Skeletal muscle tissue (tissue), 4 donors: ENCODE data around the gene OR1B1. TPM values are rescaled to one million over a fixed set of nuclear protein-coding genes. Genes with fewer than 3 reads are reported as not detected.
"Not testable (repeated sequence)": the region's sequence is repeated elsewhere in the genome, so short reads cannot be mapped to it uniquely, and the experiment has no call there.

Experiments used
- H3K27ac ChIP-seq: one replicate; pipeline ENCODE4 v1.7.0; 2013; ENCODE audit warnings: mild to moderate bottlenecking, low read depth, low read length, inconsistent platforms
- H3K27me3 ChIP-seq, 3 donors: one replicate each; pipeline ENCODE4 v1.7.0; 2013; ENCODE audit warnings: low read length in 3 of 3; ENCODE audit not compliant: control insufficient read depth in 3 of 3, insufficient read depth in 3 of 3
- H3K36me3 ChIP-seq, 3 donors: one replicate each; pipeline ENCODE4 v1.7.0; 2013; ENCODE audit warnings: low read length in 3 of 3; ENCODE audit not compliant: control insufficient read depth in 3 of 3, insufficient read depth in 3 of 3
- H3K4me1 ChIP-seq, 3 donors: one replicate each; pipeline ENCODE4 v1.7.0; 2013; ENCODE audit warnings: low read length in 3 of 3, mild to moderate bottlenecking in 3 of 3; ENCODE audit not compliant: control insufficient read depth in 3 of 3, insufficient read depth in 3 of 3
- H3K4me3 ChIP-seq, 3 donors: one replicate each; pipeline ENCODE4 v1.7.0; 2013; ENCODE audit warnings: low read length in 3 of 3
- H3K9ac ChIP-seq, 3 donors: one replicate each; pipeline ENCODE4 v1.7.0; 2013; ENCODE audit warnings: low read length in 3 of 3, mild to moderate bottlenecking in 3 of 3, moderate library complexity in 2 of 3, low read depth in 1 of 3
- H3K9me3 ChIP-seq, 3 donors: one replicate each; pipeline ENCODE4 v1.7.0; 2013; ENCODE audit warnings: low read length in 3 of 3; ENCODE audit not compliant: control insufficient read depth in 3 of 3
- total RNA-seq: library from RNA; depleted of rRNA; stranded (reverse); fragments of >200 nt; gene quantifications from one replicate; pipeline ENCODE4 v1.2.3, GENCODE V29; 2014
- donor health status: Osteomylitis.

Gene OR1B1
- total RNA-seq, 1 donor from 2014 or later = 0.52 TPM

DNA sequence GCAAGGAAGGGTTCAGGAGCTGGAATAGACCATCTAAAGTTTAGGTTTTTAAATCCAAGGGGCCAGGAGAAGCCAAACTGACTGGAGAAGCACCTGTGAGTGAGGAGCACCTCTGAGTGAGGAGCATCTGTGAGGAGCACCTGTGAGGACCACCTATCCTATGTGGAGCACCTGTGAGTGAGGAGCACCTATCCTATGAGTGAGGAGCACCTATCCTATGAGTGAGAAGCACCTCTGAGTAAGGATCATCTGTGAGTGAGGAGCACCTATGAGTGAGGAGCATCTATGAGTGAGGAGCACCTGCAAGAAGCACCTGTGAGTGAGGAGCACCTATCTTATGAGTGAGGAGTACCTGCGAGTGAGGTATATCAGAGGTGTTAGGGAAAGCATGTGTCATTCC, 50.8 kb downstream of the OR1B1 start:
- no peak overlapping the region for H3K27ac ChIP-seq
- H3K4me1 ChIP-seq = no peaks in the 10 kb centered on the region
- H3K4me3 ChIP-seq = no peak overlapping the region
- no peaks in the 10 kb centered on the region for H3K9me3 ChIP-seq
- no peaks in the 10 kb centered on the region for H3K36me3 ChIP-seq
- H3K9ac ChIP-seq = no peak overlapping the region
- H3K27me3 ChIP-seq = no peaks in the 10 kb centered on the region

DNA sequence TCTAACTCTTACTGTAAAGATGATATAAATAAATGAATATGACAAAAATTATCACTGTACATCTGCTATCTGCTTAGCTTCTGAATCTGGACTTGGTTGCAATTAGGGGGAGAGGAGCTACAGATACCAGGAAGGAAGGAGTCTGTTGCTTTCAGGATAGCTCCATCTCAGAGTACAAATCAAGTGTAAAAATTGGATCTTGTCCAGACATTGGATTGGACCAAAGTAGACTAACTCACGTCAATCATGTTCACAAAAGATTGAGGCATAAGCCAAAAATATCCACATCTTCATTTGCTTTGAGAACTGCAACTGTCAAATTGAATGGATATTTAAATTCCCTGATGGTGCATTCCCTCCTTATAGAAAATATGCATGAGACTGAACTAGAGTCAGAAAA, 51.7 kb downstream of the OR1B1 start:
- Histone ChIP-seq H3K9ac (no peak overlapping the region), H3K36me3 (no peaks in the 10 kb centered on the region), H3K4me3 (no peak overlapping the region), H3K27ac (no peak overlapping the region), H3K9me3 (no peaks in the 10 kb centered on the region), H3K27me3 (no peaks in the 10 kb centered on the region), H3K4me1 (no peaks in the 10 kb centered on the region)

GRCh38 chr9:122583284-122583683, 74.1 kb downstream of the OR1B1 start, which contains the start of gene OR1L8:
TSS of gene OR1L8 (minus strand) at chr9:122583384. CDS start at chr9:122568477, 14,907 bp downstream.
- H3K27ac ChIP-seq, H3K9me3 ChIP-seq: not testable (repeated sequence)

DNA sequence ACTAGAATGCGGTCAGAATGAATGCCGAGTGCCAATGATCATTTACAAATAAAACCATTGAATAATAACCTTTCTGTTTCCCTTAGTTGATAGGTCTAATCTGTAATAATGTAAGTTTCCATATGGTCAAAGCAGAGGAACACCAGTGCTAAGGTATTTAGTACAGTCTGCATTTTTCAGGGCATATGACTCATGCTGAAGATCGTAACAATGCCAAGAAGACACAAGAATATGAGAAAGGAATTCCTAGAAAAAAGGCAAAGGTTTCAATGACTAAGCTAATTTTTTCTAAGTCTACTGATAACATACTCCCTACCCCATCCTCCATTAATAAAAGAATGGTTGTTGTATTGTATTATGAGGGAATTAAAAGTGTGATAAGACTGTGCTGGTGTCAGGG, 77.1 kb downstream of the OR1B1 start:
- Histone ChIP-seq H3K4me1 (no peaks in the 10 kb centered on the region), H3K36me3 (no peaks in the 10 kb centered on the region), H3K4me3 (no peak overlapping the region), H3K9ac (no peak overlapping the region), H3K9me3 (no peaks in the 10 kb centered on the region), H3K27ac (no peak overlapping the region), H3K27me3 (no peaks in the 10 kb centered on the region)

More at GRCh38 chr9:122583284-122583683, 74.1 kb downstream of the OR1B1 start, which contains the start of gene OR1L8:
- H3K4me1 ChIP-seq, H3K36me3 ChIP-seq, H3K9ac ChIP-seq, H3K4me3 ChIP-seq, H3K27me3 ChIP-seq: not testable (repeated sequence)

- no peaks in the 10 kb centered on the region for H3K36me3 ChIP-seq
These were observed 77.6 kb downstream of the OR1B1 start for GRCh38 chr9:122579874-122580273.

More at GRCh38 chr9:122579874-122580273, 77.6 kb downstream of the OR1B1 start:
- Histone ChIP-seq H3K4me3 (no peak overlapping the region), H3K27me3 (no peaks in the 10 kb centered on the region), H3K9ac (no peak overlapping the region), H3K4me1 (no peaks in the 10 kb centered on the region), H3K9me3 (no peaks in the 10 kb centered on the region), H3K27ac (no peak overlapping the region)

Other genes starting within 250 kb of the OR1B1 start
- gene OR1J1, start 179.7 kb downstream of the OR1B1 start, total RNA-seq = not detected
- gene OR1J2, start 146.8 kb downstream of the OR1B1 start, total RNA-seq = not detected
- not detected for gene OR1J4, start 138.5 kb downstream of the OR1B1 start, total RNA-seq
- not detected for gene OR1N1, start 130.3 kb downstream of the OR1B1 start, total RNA-seq
- gene OR1N2, start 104.5 kb downstream of the OR1B1 start, total RNA-seq = not detected
- not detected for gene OR1L8, start 74.2 kb downstream of the OR1B1 start, total RNA-seq
- not detected for gene OR1Q1, start 42.9 kb downstream of the OR1B1 start, total RNA-seq
- not detected for gene OR1L1, start 4.1 kb upstream of the OR1B1 start, total RNA-seq
- gene OR1L3, start 17.5 kb upstream of the OR1B1 start, total RNA-seq = not detected
- not detected for gene OR1L4, start 66.4 kb upstream of the OR1B1 start, total RNA-seq
- gene OR1L6, start 84.7 kb upstream of the OR1B1 start, total RNA-seq = not detected
- gene OR5C1, start 131.3 kb upstream of the OR1B1 start, total RNA-seq = not detected
- not detected for gene OR1K1, start 142.5 kb upstream of the OR1B1 start, total RNA-seq
- 23.5 TPM for gene PDCL, start 171.0 kb upstream of the OR1B1 start, total RNA-seq
- gene RC3H2, start 247.7 kb upstream of the OR1B1 start, total RNA-seq = 35.5 TPM